ENCODE measurements around the gene SLC9A2.

Gene SLC9A2

GRCh38 chr2:102667072-102667471 is 47.7 kb downstream of the SLC9A2 start:
- in situ Hi-C loops (cut with MboI; ENCODE audit: low sequenced_read_pairs), result no loop called here

GRCh38 chr2:102668171-102668570 is 48.8 kb downstream of the SLC9A2 start:
- in situ Hi-C loops (cut with MboI; ENCODE audit: low sequenced_read_pairs), result no loop called here

DNA sequence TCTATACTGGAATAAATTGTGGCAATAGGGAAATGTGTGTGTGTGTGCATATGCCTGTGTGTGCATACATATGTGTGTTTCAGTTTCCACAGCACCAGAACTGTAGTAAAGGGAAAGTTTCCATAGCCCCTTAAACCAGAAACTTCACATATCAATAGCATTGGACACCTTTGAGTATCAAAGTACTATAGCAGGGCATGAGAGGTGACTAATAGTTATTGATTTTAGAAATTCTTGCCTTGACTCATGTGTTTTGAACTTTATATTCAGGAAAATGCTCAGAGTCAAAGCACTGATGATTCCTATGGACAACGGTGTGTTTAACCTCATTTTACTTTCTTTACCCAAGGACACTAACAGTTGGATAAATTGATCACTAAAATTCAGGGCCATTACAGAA is 50.0 kb downstream of the SLC9A2 start:
- in situ Hi-C loops (cut with MboI; ENCODE audit: low sequenced_read_pairs), result no loop called here

- in situ Hi-C loops (cut with MboI; ENCODE audit: low sequenced_read_pairs), result no loop called here
Measured at GRCh38 chr2:102672107-102672776, 52.9 kb downstream of the SLC9A2 start.

DNA sequence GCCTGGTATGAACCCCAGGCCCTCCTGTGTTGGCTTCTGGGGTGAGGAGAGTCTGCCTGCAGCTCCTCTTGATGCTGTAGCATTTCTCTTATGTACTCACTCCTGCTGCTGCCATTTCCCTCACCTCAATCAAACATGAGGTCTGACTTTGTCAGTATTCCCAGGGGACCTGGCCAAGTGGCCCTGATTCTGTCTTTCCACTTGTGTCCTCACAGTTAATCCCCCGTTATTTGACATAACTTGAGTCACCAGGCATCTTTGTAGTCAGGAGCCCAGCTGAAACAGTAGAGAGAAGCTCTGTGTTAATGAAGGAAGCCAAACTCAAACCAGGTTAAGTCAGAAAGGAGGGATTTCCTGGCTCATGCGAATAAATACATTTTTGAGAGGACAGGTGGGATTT is 55.0 kb downstream of the SLC9A2 start:
- in situ Hi-C loops (cut with MboI; ENCODE audit: low sequenced_read_pairs), result no loop called here

GRCh38 chr2:102674836-102675235 is 55.5 kb downstream of the SLC9A2 start:
- in situ Hi-C loops (cut with MboI; ENCODE audit: low sequenced_read_pairs), result no loop called here

- in situ Hi-C loops (cut with MboI; ENCODE audit: low sequenced_read_pairs), result no loop called here
Measured at GRCh38 chr2:102677244-102678215, 58.2 kb downstream of the SLC9A2 start.

DNA sequence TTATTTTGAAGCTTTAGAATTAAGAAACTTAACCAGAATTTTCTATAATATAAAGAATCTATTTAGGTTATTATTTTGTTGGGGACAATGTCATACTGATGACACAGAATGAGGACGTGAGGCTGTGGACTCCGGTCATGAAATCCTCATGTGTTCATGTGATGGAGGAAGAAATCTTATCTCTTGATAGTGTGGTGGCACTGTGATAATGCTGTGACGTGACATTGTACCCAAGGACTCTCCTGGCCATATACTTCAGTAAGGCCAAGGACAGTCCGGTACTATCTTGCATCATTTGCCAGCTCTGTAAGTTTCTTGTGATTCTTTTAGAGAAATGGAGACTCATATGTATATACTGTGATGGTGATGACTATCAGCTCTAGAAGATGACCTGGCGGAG is 59.1 kb downstream of the SLC9A2 start:
- in situ Hi-C loops (cut with MboI; ENCODE audit: low sequenced_read_pairs), result no loop called here

GRCh38 chr2:102686479-102687439 is 67.4 kb downstream of the SLC9A2 start:
- in situ Hi-C loops (cut with MboI; ENCODE audit: low sequenced_read_pairs), result no loop called here

DNA sequence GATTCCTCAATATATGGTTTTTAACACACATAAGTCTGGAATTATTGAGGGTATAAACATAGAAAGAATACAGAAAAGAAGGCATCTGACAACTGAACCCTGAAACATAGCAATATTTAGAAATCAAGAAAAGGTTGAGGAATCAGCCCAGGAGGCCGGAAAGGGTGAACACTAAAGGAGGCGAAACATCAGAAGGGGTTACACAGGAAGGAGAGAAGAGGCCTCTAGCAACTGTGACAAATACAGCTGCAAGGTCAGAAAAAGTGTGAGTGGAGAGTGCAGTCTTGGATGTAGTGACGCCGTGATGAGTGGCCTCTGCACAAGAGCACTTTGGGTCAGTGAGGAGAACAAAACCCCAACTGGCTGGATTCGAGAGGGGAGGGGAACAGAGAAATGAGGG is 70.7 kb downstream of the SLC9A2 start:
- in situ Hi-C loops (cut with MboI; ENCODE audit: low sequenced_read_pairs), result no loop called here

DNA sequence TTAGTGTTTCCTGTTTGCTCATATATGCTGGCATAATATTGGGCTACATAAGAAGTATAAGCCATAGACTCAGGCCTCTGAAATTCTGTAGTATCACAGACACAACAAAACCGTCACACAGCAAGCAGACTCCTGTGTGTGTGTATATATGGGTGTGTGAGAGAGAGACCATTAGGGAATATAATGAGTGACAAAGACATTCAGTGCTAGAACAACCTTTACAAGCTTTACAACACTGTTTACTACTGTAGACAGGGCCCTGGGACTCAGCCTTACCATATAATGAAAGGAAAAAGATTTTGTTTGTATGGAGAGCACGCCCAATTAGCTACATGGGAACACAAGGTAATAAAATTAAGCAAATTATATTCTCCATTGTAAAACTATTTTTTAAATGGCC is 77.1 kb downstream of the SLC9A2 start:
- in situ Hi-C loops (cut with MboI; ENCODE audit: low sequenced_read_pairs), result no loop called here

DNA sequence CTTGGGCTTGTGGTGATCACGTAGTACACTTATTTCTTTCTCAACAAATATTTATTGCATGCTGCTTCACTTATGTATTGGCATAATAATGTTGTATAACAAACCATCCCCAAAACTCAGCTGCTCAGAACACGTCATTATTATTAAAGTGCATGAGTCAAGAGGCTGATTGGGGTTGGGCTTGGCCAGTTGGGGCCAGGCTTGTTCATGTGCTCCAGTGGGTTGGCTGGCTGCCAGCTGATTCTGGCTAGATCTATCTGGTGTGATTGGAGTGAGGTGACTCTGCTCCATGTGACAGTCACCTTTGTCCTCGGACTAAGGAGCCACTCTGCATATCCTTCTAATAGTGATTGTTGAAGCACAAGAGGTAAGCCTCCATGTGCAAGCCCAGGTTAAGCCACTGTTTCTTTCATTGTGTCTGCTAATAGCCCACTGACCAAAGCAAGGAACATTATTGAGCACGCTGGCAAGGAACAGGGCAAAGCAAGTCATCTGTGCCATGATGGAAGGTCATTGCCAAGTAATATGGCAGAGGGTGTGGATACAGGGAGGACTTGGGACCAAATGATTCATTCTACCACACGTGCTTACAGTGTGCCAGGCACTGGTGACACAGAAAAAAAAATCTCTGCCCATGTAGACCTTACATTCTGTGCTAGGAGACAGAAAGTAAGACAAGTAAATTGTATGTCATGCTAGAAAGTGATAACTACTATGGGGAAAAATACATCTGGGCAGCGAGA is 79.2 kb downstream of the SLC9A2 start:
- in situ Hi-C loops (cut with MboI; ENCODE audit: low sequenced_read_pairs), result no loop called here

DNA sequence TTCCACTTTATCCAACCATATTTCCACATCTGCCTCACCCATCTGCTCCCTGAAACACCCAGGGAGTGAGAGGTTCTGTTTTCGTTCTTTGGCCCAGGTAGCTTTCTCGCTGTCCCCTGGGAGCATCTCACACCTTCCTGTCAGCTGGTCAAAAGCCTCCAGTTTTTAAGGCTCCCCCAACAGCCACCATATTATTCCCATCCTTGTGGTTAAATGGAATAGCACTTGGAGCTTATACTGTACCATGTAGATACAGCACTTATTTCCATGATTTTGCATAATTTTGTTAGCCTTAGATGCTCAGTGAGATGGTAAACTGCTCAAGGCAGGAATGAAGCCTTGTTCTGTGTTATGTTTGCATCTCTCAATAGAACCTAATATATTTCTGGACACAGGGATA is 84.0 kb downstream of the SLC9A2 start:
- in situ Hi-C loops (cut with MboI; ENCODE audit: low sequenced_read_pairs), result no loop called here

DNA sequence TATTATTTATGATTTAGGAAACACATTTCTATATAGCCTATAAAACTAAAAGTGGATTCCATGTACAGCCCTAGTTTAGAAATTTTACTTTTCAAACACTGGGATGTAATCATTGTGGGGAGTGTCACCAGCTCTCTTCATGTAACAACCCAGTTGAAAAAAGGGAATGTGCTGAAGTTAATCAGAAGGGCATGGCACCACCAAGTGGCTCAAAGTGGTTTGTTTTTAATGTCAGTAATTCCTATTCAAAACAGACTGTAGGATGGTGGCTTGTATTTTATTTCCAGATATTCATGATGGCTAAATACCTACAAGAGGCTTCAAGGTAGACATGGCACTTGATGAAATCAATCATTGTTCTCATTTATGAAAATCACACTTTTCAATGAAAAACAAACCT is 84.4 kb downstream of the SLC9A2 start:
- in situ Hi-C loops (cut with MboI; ENCODE audit: low sequenced_read_pairs), result no loop called here

- in situ Hi-C loops (cut with MboI; ENCODE audit: low sequenced_read_pairs), result no loop called here
Measured at GRCh38 chr2:102704531-102704930, 85.2 kb downstream of the SLC9A2 start.

GRCh38 chr2:102707796-102708695 is 88.7 kb downstream of the SLC9A2 start:
- in situ Hi-C loops (cut with MboI; ENCODE audit: low sequenced_read_pairs), result no loop called here

- in situ Hi-C loops (cut with MboI; ENCODE audit: low sequenced_read_pairs), result no loop called here
Measured at GRCh38 chr2:102708847-102709559, 89.7 kb downstream of the SLC9A2 start.

GRCh38 chr2:102717308-102718018 is 98.1 kb downstream of the SLC9A2 start:
- in situ Hi-C loops (cut with MboI; ENCODE audit: low sequenced_read_pairs), result no loop called here
